GM23338 (cell line): ENCODE data around the gene OR2A5. TPM values are rescaled to one million over a fixed set of nuclear protein-coding genes. Genes with fewer than 3 reads are reported as not detected.

Experiments
- ATAC-seq: fragments of 200-7000 bp; cut with Tn5 transposase; 3 replicates; pipeline ENCODE4 v1.9.1; 2020
- DNase-seq: peaks from one replicate; pipeline ENCODE4 v3.0.0-alpha.2; 2015; ENCODE audit warnings: low spot score
- H2AFZ ChIP-seq: fragments of 200-600 bp; sonication (generic); 2 replicates; pipeline ENCODE4 v1.8.0; 2016; ENCODE audit warnings: antibody characterized with exemption, mild to moderate bottlenecking, moderate library complexity
- H3F3A ChIP-seq: fragments of 200-600 bp; sonication (generic); replicated peaks from 2 replicates; pipeline ENCODE4 v1.8.0; 2017; ENCODE audit warnings: antibody characterized with exemption, mixed run types, low read depth
- H3K27ac ChIP-seq: fragments of 200-600 bp; sonication (generic); 2 replicates; pipeline ENCODE4 v1.6.1; 2016; ENCODE audit warnings: low read depth
- H3K27me3 ChIP-seq: fragments of 200-600 bp; sonication (generic); 2 replicates; pipeline ENCODE4 v1.8.0; 2016; ENCODE audit warnings: mild to moderate bottlenecking, mixed run types, moderate library complexity; ENCODE audit not compliant: insufficient read depth
- H3K36me3 ChIP-seq: fragments of 200-600 bp; sonication (generic); 2 replicates; pipeline ENCODE4 v1.8.0; 2016; ENCODE audit warnings: mild to moderate bottlenecking; ENCODE audit not compliant: insufficient read depth
- H3K4me1 ChIP-seq: fragments of 200-600 bp; sonication (generic); 2 replicates; pipeline ENCODE4 v1.8.0; 2016; ENCODE audit warnings: mild to moderate bottlenecking, moderate library complexity; ENCODE audit not compliant: insufficient read depth
- H3K4me2 ChIP-seq: fragments of 200-600 bp; sonication (generic); 2 replicates; pipeline ENCODE4 v1.7.1; 2017; ENCODE audit warnings: mixed run types
- H3K4me3 ChIP-seq: fragments of 200-600 bp; sonication (generic); 2 replicates; pipeline ENCODE4 v1.6.1; 2016; ENCODE audit warnings: mixed run types
- H3K79me2 ChIP-seq: fragments of 200-600 bp; sonication (generic); replicated peaks from 2 replicates; pipeline ENCODE4 v1.8.0; 2017; ENCODE audit warnings: mild to moderate bottlenecking; ENCODE audit not compliant: insufficient read depth
- H3K9me2 ChIP-seq: fragments of 200-600 bp; sonication (generic); 2 replicates; pipeline ENCODE4 v1.8.0; 2017; ENCODE audit not compliant: insufficient read depth
- H4K20me1 ChIP-seq: fragments of 200-600 bp; sonication (generic); replicated peaks from 2 replicates; pipeline ENCODE4 v1.8.0; 2017; ENCODE audit warnings: mild to moderate bottlenecking; ENCODE audit not compliant: insufficient read depth
- H3K27ac Mint-ChIP-seq: 2 replicates; pipeline ENCODE4 v1.8.0; 2020; ENCODE audit warnings: inconsistent platforms, mild to moderate bottlenecking, moderate library complexity, mixed read lengths
- H3K27me3 Mint-ChIP-seq: 3 replicates; pipeline ENCODE4 v1.8.0; 2022; ENCODE audit warnings: low read depth, mild to moderate bottlenecking, moderate library complexity, mixed read lengths, inconsistent platforms; ENCODE audit not compliant: insufficient read depth, poor library complexity
- H3K36me3 Mint-ChIP-seq: 3 replicates; pipeline ENCODE4 v1.8.0; 2021; ENCODE audit warnings: low read depth, mild to moderate bottlenecking, inconsistent platforms, moderate library complexity, mixed read lengths
- H3K4me1 Mint-ChIP-seq: 3 replicates; pipeline ENCODE4 v1.8.0; 2020; ENCODE audit warnings: mild to moderate bottlenecking, inconsistent platforms, mixed read lengths
- H3K4me3 Mint-ChIP-seq: 3 replicates; pipeline ENCODE4 v1.8.0; 2021; ENCODE audit warnings: moderate library complexity, mild to moderate bottlenecking, inconsistent platforms, mixed read lengths
- H3K9me3 Mint-ChIP-seq: 3 replicates; pipeline ENCODE4 v1.8.0; 2020; ENCODE audit warnings: moderate library complexity, mild to moderate bottlenecking, inconsistent platforms, mixed read lengths
- CREB1 ChIP-seq: fragments of 250-450 bp; sonication (Bioruptor Pico); IDR thresholded peaks from 2 replicates; pipeline ENCODE4 v1.5.0; 2020; ENCODE audit warnings: low read depth, mild to moderate bottlenecking, moderate library complexity
- CTCF ChIP-seq, 2 experiments: fragments of 200-600 bp in 1 of 2; sonication (generic) in 1 of 2; conservative IDR thresholded peaks; 2 replicates each; pipeline versions ENCODE4 v1.5.1 to v1.6.1; 2016 to 2017; ENCODE audit warnings: antibody characterized with exemption in 2 of 2, low read depth in 2 of 2, mild to moderate bottlenecking in 2 of 2, moderate library complexity in 1 of 2
- EZH2 ChIP-seq: fragments of 200-600 bp; sonication (generic); IDR thresholded peaks from one replicate; pipeline ENCODE4 v1.8.0; 2017; ENCODE audit warnings: antibody characterized with exemption, mild to moderate bottlenecking, low read depth; ENCODE audit not compliant: unreplicated experiment
- EZH2phosphoT487 ChIP-seq: fragments of 200-600 bp; sonication (generic); IDR thresholded peaks from one replicate; pipeline ENCODE4 v1.8.1; 2018; ENCODE audit warnings: antibody characterized with exemption; ENCODE audit not compliant: unreplicated experiment
- JUNB ChIP-seq: IDR thresholded peaks from one replicate; pipeline ENCODE4 v1.6.1; 2016; ENCODE audit warnings: antibody characterized with exemption; ENCODE audit not compliant: unreplicated experiment
- NANOG ChIP-seq: IDR thresholded peaks from 2 replicates; pipeline ENCODE4 v1.6.1; 2016; ENCODE audit warnings: antibody characterized with exemption, borderline replicate concordance
- POLR2AphosphoS5 ChIP-seq: IDR thresholded peaks from 2 replicates; pipeline ENCODE4 v1.6.1; 2016; ENCODE audit warnings: antibody characterized with exemption, low read depth
- REST ChIP-seq: IDR thresholded peaks from one replicate; pipeline ENCODE4 v1.6.1; 2018; ENCODE audit warnings: antibody characterized with exemption; ENCODE audit not compliant: unreplicated experiment
- STAT1 ChIP-seq: IDR thresholded peaks from one replicate; pipeline ENCODE4 v1.6.1; 2016; ENCODE audit warnings: antibody characterized with exemption; ENCODE audit not compliant: unreplicated experiment
- ZNF114 ChIP-seq: fragments of 250-450 bp; sonication (Bioruptor Pico); IDR thresholded peaks from 2 replicates; pipeline ENCODE4 v1.5.0; 2020; ENCODE audit warnings: mild to moderate bottlenecking, moderate library complexity
- ZNF331 ChIP-seq: fragments of 250-450 bp; sonication (Bioruptor Pico); IDR thresholded peaks from 2 replicates; pipeline ENCODE4 v1.5.0; 2020; ENCODE audit warnings: low read depth, mild to moderate bottlenecking, moderate library complexity
- polyA plus RNA-seq: library from polyadenylated mRNA; unstranded; fragments of >200 nt; fragmentation: Nextera tagmentation; extraction: Ambion mirVana; gene quantifications from 2 replicates; pipeline ENCODE4 v1.2.1, GENCODE V29; 2016
- total RNA-seq: library from RNA; depleted of rRNA; stranded (reverse); fragments of >200 nt; shearing (Covaris generic); gene quantifications from 2 replicates; pipeline ENCODE4 v1.2.3, GENCODE V29; 2014
- TF ChIP-seq, protein P1 (sequence below): fragments of 250-450 bp; sonication (Bioruptor Pico); IDR thresholded peaks from 2 replicates; pipeline ENCODE4 v1.5.0; 2020; ENCODE audit warnings: mild to moderate bottlenecking, moderate library complexity
- TF ChIP-seq, protein P2 (sequence below): IDR thresholded peaks from 2 replicates; pipeline ENCODE4 v1.6.1; 2016; ENCODE audit warnings: antibody characterized with exemption

The OR2A5 gene
- total and polyA plus RNA-seq, 2 experiments from 2014 or later = not detected

GRCh38 chr7:144000020-144000419 is 48.7 kb upstream of the OR2A5 start, which contains the start of gene OR6B1:
TSS of gene OR6B1 (plus strand) at chr7:144000320. CDS start at chr7:144003997, 3,677 bp downstream.
- H4K20me1 ChIP-seq = no peaks in the 10 kb centered on the region
- no peak within 1 kb of the TSS for H3K27ac ChIP-seq
- ATAC-seq (no peak), DNase-seq (no peak)
- no peak for TF ChIP-seq CTCF (conservative IDR thresholded peaks at IDR 0.05; ENCODE audit: low read depth in 2 of 2)
- no peak for TF ChIP-seq ZNF114
- TF ChIP-seq, protein P1, sequence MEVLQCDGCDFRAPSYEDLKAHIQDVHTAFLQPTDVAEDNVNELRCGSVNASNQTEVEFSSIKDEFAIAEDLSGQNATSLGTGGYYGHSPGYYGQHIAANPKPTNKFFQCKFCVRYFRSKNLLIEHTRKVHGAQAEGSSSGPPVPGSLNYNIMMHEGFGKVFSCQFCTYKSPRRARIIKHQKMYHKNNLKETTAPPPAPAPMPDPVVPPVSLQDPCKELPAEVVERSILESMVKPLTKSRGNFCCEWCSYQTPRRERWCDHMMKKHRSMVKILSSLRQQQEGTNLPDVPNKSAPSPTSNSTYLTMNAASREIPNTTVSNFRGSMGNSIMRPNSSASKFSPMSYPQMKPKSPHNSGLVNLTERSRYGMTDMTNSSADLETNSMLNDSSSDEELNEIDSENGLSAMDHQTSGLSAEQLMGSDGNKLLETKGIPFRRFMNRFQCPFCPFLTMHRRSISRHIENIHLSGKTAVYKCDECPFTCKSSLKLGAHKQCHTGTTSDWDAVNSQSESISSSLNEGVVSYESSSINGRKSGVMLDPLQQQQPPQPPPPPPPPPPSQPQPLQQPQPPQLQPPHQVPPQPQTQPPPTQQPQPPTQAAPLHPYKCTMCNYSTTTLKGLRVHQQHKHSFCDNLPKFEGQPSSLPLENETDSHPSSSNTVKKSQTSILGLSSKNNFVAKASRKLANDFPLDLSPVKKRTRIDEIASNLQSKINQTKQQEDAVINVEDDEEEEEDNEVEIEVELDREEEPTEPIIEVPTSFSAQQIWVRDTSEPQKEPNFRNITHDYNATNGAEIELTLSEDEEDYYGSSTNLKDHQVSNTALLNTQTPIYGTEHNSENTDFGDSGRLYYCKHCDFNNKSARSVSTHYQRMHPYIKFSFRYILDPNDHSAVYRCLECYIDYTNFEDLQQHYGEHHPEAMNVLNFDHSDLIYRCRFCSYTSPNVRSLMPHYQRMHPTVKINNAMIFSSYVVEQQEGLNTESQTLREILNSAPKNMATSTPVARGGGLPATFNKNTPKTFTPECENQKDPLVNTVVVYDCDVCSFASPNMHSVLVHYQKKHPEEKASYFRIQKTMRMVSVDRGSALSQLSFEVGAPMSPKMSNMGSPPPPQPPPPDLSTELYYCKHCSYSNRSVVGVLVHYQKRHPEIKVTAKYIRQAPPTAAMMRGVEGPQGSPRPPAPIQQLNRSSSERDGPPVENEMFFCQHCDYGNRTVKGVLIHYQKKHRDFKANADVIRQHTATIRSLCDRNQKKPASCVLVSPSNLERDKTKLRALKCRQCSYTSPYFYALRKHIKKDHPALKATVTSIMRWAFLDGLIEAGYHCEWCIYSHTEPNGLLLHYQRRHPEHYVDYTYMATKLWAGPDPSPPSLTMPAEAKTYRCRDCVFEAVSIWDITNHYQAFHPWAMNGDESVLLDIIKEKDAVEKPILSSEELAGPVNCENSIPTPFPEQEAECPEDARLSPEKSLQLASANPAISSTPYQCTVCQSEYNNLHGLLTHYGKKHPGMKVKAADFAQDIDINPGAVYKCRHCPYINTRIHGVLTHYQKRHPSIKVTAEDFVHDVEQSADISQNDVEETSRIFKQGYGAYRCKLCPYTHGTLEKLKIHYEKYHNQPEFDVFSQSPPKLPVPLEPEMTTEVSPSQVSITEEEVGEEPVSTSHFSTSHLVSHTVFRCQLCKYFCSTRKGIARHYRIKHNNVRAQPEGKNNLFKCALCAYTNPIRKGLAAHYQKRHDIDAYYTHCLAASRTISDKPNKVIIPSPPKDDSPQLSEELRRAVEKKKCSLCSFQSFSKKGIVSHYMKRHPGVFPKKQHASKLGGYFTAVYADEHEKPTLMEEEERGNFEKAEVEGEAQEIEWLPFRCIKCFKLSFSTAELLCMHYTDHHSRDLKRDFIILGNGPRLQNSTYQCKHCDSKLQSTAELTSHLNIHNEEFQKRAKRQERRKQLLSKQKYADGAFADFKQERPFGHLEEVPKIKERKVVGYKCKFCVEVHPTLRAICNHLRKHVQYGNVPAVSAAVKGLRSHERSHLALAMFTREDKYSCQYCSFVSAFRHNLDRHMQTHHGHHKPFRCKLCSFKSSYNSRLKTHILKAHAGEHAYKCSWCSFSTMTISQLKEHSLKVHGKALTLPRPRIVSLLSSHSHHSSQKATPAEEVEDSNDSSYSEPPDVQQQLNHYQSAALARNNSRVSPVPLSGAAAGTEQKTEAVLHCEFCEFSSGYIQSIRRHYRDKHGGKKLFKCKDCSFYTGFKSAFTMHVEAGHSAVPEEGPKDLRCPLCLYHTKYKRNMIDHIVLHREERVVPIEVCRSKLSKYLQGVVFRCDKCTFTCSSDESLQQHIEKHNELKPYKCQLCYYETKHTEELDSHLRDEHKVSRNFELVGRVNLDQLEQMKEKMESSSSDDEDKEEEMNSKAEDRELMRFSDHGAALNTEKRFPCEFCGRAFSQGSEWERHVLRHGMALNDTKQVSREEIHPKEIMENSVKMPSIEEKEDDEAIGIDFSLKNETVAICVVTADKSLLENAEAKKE (CRISPR knock-in tag) = no peak
- TF ChIP-seq POLR2AphosphoS5 = no peak
- TF ChIP-seq JUNB = no peak
- no peak for TF ChIP-seq ZNF331 (CRISPR knock-in tag)
- no peak for TF ChIP-seq STAT1
- no peak for TF ChIP-seq EZH2
- TF ChIP-seq EZH2phosphoT487 = no peak
- TF ChIP-seq CREB1 (CRISPR knock-in tag) = no peak
- TF ChIP-seq NANOG = no peak
- TF ChIP-seq, protein P2, sequence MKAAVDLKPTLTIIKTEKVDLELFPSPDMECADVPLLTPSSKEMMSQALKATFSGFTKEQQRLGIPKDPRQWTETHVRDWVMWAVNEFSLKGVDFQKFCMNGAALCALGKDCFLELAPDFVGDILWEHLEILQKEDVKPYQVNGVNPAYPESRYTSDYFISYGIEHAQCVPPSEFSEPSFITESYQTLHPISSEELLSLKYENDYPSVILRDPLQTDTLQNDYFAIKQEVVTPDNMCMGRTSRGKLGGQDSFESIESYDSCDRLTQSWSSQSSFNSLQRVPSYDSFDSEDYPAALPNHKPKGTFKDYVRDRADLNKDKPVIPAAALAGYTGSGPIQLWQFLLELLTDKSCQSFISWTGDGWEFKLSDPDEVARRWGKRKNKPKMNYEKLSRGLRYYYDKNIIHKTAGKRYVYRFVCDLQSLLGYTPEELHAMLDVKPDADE = no peak
- TF ChIP-seq REST = no peak
- Mint-ChIP-seq H3K4me3 (no peak within 1 kb of the TSS), H3K36me3 (no peaks in the 10 kb centered on the region), H3K4me1 (no peaks in the 10 kb centered on the region), H3K9me3 (no peaks in the 10 kb centered on the region), H3K27me3 (no peaks in the 10 kb centered on the region), H3K27ac (no peak within 1 kb of the TSS)
- H3K36me3 ChIP-seq = no peaks in the 10 kb centered on the region
- no peaks in the 10 kb centered on the region for H3K79me2 ChIP-seq
- peaks cover 6% of the 10 kb centered on the region; the same call in 1 of the 2 replicates for H3K9me2 ChIP-seq
- H3F3A ChIP-seq = no peaks in the 10 kb centered on the region
- no peak within 1 kb of the TSS for H3K4me3 ChIP-seq
- H3K27me3 ChIP-seq = no peaks in the 10 kb centered on the region
- H3K4me2 ChIP-seq = no peak within 1 kb of the TSS
- H2AFZ ChIP-seq = no peak within 1 kb of the TSS
- no peaks in the 10 kb centered on the region for H3K4me1 ChIP-seq
